Endodermal cell (in vitro differentiated cells): Measurements from ENCODE around the gene PSMA8. TPM values are rescaled to one million over a fixed set of nuclear protein-coding genes. Genes with fewer than 3 reads are reported as not detected.
"Not testable (repeated sequence)": the region's sequence is repeated elsewhere in the genome, so short reads cannot be mapped to it uniquely, and the experiment has no call there.

Source experiments
- DNase-seq: peaks from one replicate; pipeline ENCODE4 v3.0.0-alpha.2; 2017
- H3K27ac ChIP-seq: 2 replicates; pipeline ENCODE4 v1.5.1; 2013; ENCODE audit warnings: mild to moderate bottlenecking, low read depth, low read length, moderate library complexity
- H3K27me3 ChIP-seq: 2 replicates; pipeline ENCODE4 v1.6.1; 2013; ENCODE audit warnings: mild to moderate bottlenecking, low read length, moderate library complexity; ENCODE audit not compliant: insufficient read depth, control insufficient read depth, poor library complexity, severe bottlenecking
- H3K36me3 ChIP-seq: 2 replicates; pipeline ENCODE4 v1.7.0; 2013; ENCODE audit warnings: mild to moderate bottlenecking, low read length, moderate library complexity; ENCODE audit not compliant: control insufficient read depth, insufficient read depth
- H3K4me1 ChIP-seq: one replicate; pipeline ENCODE4 v1.7.0; 2013; ENCODE audit warnings: low read length; ENCODE audit not compliant: control insufficient read depth, insufficient read depth
- H3K4me3 ChIP-seq: 2 replicates; pipeline ENCODE4 v1.5.1; 2013; ENCODE audit warnings: mild to moderate bottlenecking, low read length, moderate library complexity
- H3K9ac ChIP-seq: 2 replicates; pipeline ENCODE4 v1.6.1; 2013; ENCODE audit warnings: mild to moderate bottlenecking, low read length, moderate library complexity; ENCODE audit not compliant: poor library complexity, severe bottlenecking; ENCODE audit errors: extremely low read depth
- H3K9me3 ChIP-seq: 2 replicates; pipeline ENCODE4 v1.6.1; 2013; ENCODE audit warnings: mild to moderate bottlenecking, low read length, moderate library complexity; ENCODE audit not compliant: control insufficient read depth
- H3K27ac Mint-ChIP-seq: 2 replicates; pipeline ENCODE4 v1.8.0; 2020; ENCODE audit warnings: mixed read lengths
- H3K27me3 Mint-ChIP-seq: 2 replicates; pipeline ENCODE4 v1.8.0; 2021; ENCODE audit warnings: mild to moderate bottlenecking, mixed read lengths; ENCODE audit not compliant: insufficient read depth
- H3K36me3 Mint-ChIP-seq: 2 replicates; pipeline ENCODE4 v1.8.0; 2020; ENCODE audit warnings: low read depth, mixed read lengths
- H3K4me1 Mint-ChIP-seq: 2 replicates; pipeline ENCODE4 v1.8.0; 2020; ENCODE audit warnings: mixed read lengths
- H3K4me3 Mint-ChIP-seq: 2 replicates; pipeline ENCODE4 v1.8.0; 2020; ENCODE audit warnings: mild to moderate bottlenecking, moderate library complexity, mixed read lengths
- H3K9me3 Mint-ChIP-seq: 2 replicates; pipeline ENCODE4 v1.8.0; 2020; ENCODE audit warnings: mild to moderate bottlenecking, mixed read lengths
- CTCF ChIP-seq: fragments of 200-600 bp; sonication (generic); conservative IDR thresholded peaks from 2 replicates; pipeline ENCODE4 v1.5.0; 2021; ENCODE audit warnings: antibody characterized with exemption, mild to moderate bottlenecking
- WGBS, 2 experiments: methylation state at CpG; one replicate each; pipeline versions ENCODE4 v1.1.5 to v1.1.7; 2013; ENCODE audit warnings: missing lambda C conversion rate in 2 of 2, mixed read lengths in 1 of 2; ENCODE audit not compliant: insufficient coverage in 1 of 2, insufficient read length in 1 of 2; 5-methylcytosine and 5-hydroxymethylcytosine counted together
- total RNA-seq, 2 donors: library from RNA; stranded (reverse); fragmentation: NEBNext Ultra II Directional in 1 of 2; extraction: Animal tissue kit (Norgen Biotek cat#: 25700) in 1 of 2; gene quantifications; 2 replicates in 1 of 2; 3 replicates in 1 of 2; pipeline ENCODE4 v1.2.1, GENCODE V29; 2021

The PSMA8 gene
- total RNA-seq, 2 donors from 2014 or later: not detected

- H3K4me3 Mint-ChIP-seq: no peak overlapping the region
- no peak overlapping the region for H3K9ac ChIP-seq
- peaks cover 3% of the 10 kb centered on the region for H3K9me3 Mint-ChIP-seq
- H3K36me3 ChIP-seq: no peaks in the 10 kb centered on the region
- no peak for DNase-seq
- H3K4me1 ChIP-seq: no peaks in the 10 kb centered on the region
- no peaks in the 10 kb centered on the region for H3K27me3 Mint-ChIP-seq
- H3K4me1 Mint-ChIP-seq: no peaks in the 10 kb centered on the region
- H3K27me3 ChIP-seq: no peaks in the 10 kb centered on the region
- no peaks in the 10 kb centered on the region for H3K9me3 ChIP-seq
- no peak overlapping the region for H3K27ac ChIP-seq
- H3K27ac Mint-ChIP-seq: no peak overlapping the region
- H3K4me3 ChIP-seq: no peak overlapping the region
- TF ChIP-seq CTCF: no peak
- H3K36me3 Mint-ChIP-seq: no peaks in the 10 kb centered on the region
- WGBS, 2 experiments: 88 to 94% methylated on average over 1 to 3 of the region's 3 CpGs
Measured at GRCh38 chr18:26196605-26197004, 62.9 kb downstream of the PSMA8 start.

GRCh38 chr18:26202001-26202400 lies 68.3 kb downstream of the PSMA8 start:
- H3K27me3 ChIP-seq, H3K36me3 ChIP-seq, H3K36me3 Mint-ChIP-seq, H3K9me3 Mint-ChIP-seq, H3K27me3 Mint-ChIP-seq, H3K27ac ChIP-seq, DNase-seq, H3K4me1 ChIP-seq, H3K9me3 ChIP-seq, H3K4me3 Mint-ChIP-seq, H3K4me3 ChIP-seq, H3K9ac ChIP-seq, H3K4me1 Mint-ChIP-seq, H3K27ac Mint-ChIP-seq: not testable (repeated sequence)
- WGBS, 2 experiments: 85 to 100% methylated on average over 5 to 8 of the region's 9 CpGs

GRCh38 chr18:26205318-26205717 lies 71.6 kb downstream of the PSMA8 start:
- no peak for TF ChIP-seq CTCF
- Mint-ChIP-seq H3K4me3 (no peak overlapping the region), H3K27ac (no peak overlapping the region), H3K9me3 (peaks cover 4% of the 10 kb centered on the region), H3K4me1 (no peaks in the 10 kb centered on the region), H3K36me3 (no peaks in the 10 kb centered on the region), H3K27me3 (peaks cover 2% of the 10 kb centered on the region)
- no peaks in the 10 kb centered on the region for H3K27me3 ChIP-seq
- H3K9me3 ChIP-seq: no peaks in the 10 kb centered on the region
- H3K36me3 ChIP-seq: no peaks in the 10 kb centered on the region
- H3K27ac ChIP-seq: no peak overlapping the region
- no peak overlapping the region for H3K4me3 ChIP-seq
- H3K4me1 ChIP-seq: no peaks in the 10 kb centered on the region
- DNase-seq: no peak
- 100% methylated on average over 1 of the region's 1 CpG; no CpG with 5 or more reads in 1 of the 2 experiments for WGBS, 2 experiments
- H3K9ac ChIP-seq: no peak overlapping the region

- H3K4me1 ChIP-seq: no peaks in the 10 kb centered on the region
- no peaks in the 10 kb centered on the region for H3K27me3 ChIP-seq
- no peaks in the 10 kb centered on the region for H3K36me3 Mint-ChIP-seq
- peaks cover 2% of the 10 kb centered on the region for H3K9me3 Mint-ChIP-seq
- no peak overlapping the region for H3K4me3 Mint-ChIP-seq
- no peaks in the 10 kb centered on the region for H3K4me1 Mint-ChIP-seq
- no peaks in the 10 kb centered on the region for H3K36me3 ChIP-seq
- no peak overlapping the region for H3K9ac ChIP-seq
- H3K9me3 ChIP-seq: no peaks in the 10 kb centered on the region
- no peak for DNase-seq
- no peak for TF ChIP-seq CTCF
- no peak overlapping the region for H3K4me3 ChIP-seq
- WGBS, 2 experiments: 98 to 100% methylated on average over 1 of the region's 2 CpGs
- peaks cover 2% of the 10 kb centered on the region for H3K27me3 Mint-ChIP-seq
- H3K27ac ChIP-seq: no peak overlapping the region
- H3K27ac Mint-ChIP-seq: no peak overlapping the region
Measured at GRCh38 chr18:26206488-26206887, 72.8 kb downstream of the PSMA8 start.
